CD4-positive, alpha-beta T cell (primary cell): Measurements from ENCODE around the gene VPS13D. TPM values are rescaled to one million over a fixed set of nuclear protein-coding genes. Genes with fewer than 3 reads are reported as not detected.
"Not testable (repeated sequence)": the region's sequence is repeated elsewhere in the genome, so short reads cannot be mapped to it uniquely, and the experiment has no call there.

Experiments
- ATAC-seq: fragments of 200-7000 bp; cut with Tn5 transposase; one replicate; pipeline ENCODE4 v1.10.0; 2022; ENCODE audit warnings: mild to moderate bottlenecking; ENCODE audit not compliant: poor library complexity
- CTCF ChIA-PET: fragments of 350-600 bp; sonication (Branson Sonifier 250); formaldehyde crosslinking; loops from one replicate; lab custom pipeline; 2021; ENCODE audit warnings: antibody characterized with exemption, inconsistent platforms; lab: Charles Lee
- POLR2A ChIA-PET: fragments of 350-600 bp; sonication (Branson Sonifier 250); formaldehyde crosslinking; loops from one replicate; lab custom pipeline; 2021; ENCODE audit warnings: antibody characterized with exemption, inconsistent platforms; lab: Charles Lee
- DNase-seq, 14 experiments: peaks; one replicate each; pipeline ENCODE4 v3.0.0-alpha.2; 2013 to 2020; ENCODE audit warnings: mixed read lengths in 2 of 14
- H3K27ac ChIP-seq, 2 donors: one replicate each; pipeline versions ENCODE4 v1.5.1 to v1.7.0; 2013; ENCODE audit warnings: low read length in 2 of 2, low read depth in 1 of 2, mild to moderate bottlenecking in 1 of 2
- H3K27me3 ChIP-seq, 2 experiments: 1 replicate in 1 of 2; 2 replicates in 1 of 2; pipeline versions ENCODE4 v1.6.1 to v1.7.0; 2013; ENCODE audit warnings: low read length in 2 of 2, control low read depth in 1 of 2, mild to moderate bottlenecking in 1 of 2, moderate library complexity in 1 of 2; ENCODE audit not compliant: insufficient read depth in 2 of 2, control insufficient read depth in 1 of 2
- H3K36me3 ChIP-seq: one replicate; pipeline ENCODE4 v1.6.1; 2013; ENCODE audit warnings: low read length, control low read depth; ENCODE audit not compliant: insufficient read depth
- H3K4me1 ChIP-seq: one replicate; pipeline ENCODE4 v1.6.1; 2013; ENCODE audit warnings: low read length, control low read depth; ENCODE audit not compliant: insufficient read depth
- H3K4me3 ChIP-seq: one replicate; pipeline ENCODE4 v1.5.1; 2013; ENCODE audit warnings: mild to moderate bottlenecking, low read length, moderate library complexity
- H3K9me3 ChIP-seq, 2 experiments: 1 replicate in 1 of 2; 2 replicates in 1 of 2; pipeline versions ENCODE4 v1.6.1 to v1.7.0; 2013; ENCODE audit warnings: low read length in 2 of 2, mild to moderate bottlenecking in 2 of 2, control low read depth in 1 of 2, moderate library complexity in 1 of 2; ENCODE audit not compliant: control insufficient read depth in 1 of 2, insufficient read depth in 1 of 2
- H3K27ac Mint-ChIP-seq: one replicate; pipeline ENCODE4 v1.8.0; 2020; ENCODE audit warnings: mixed read lengths
- H3K27me3 Mint-ChIP-seq: one replicate; pipeline ENCODE4 v1.8.0; 2021; ENCODE audit warnings: mixed read lengths
- H3K36me3 Mint-ChIP-seq: one replicate; pipeline ENCODE4 v1.8.0; 2021; ENCODE audit warnings: low read depth, mixed read lengths
- H3K4me1 Mint-ChIP-seq: one replicate; pipeline ENCODE4 v1.8.0; 2021; ENCODE audit warnings: low read depth, mixed read lengths
- H3K4me3 Mint-ChIP-seq: one replicate; pipeline ENCODE4 v1.8.0; 2020; ENCODE audit warnings: mild to moderate bottlenecking, mixed read lengths
- H3K9me3 Mint-ChIP-seq: one replicate; pipeline ENCODE4 v1.8.0; 2020; ENCODE audit warnings: mixed read lengths
- CTCF ChIP-seq: fragments of 200-600 bp; IDR thresholded peaks from one replicate; pipeline ENCODE4 v1.8.0; 2022; ENCODE audit warnings: antibody characterized with exemption, mild to moderate bottlenecking
- intact Hi-C, 2 experiments: fragments of 100-400 bp; cut with DNase I in 1 of 2; cut with micrococcal nuclease in 1 of 2; formaldehyde crosslinking; loops; one replicate each; pipeline versions ENCODE4 v1.15.1 to v1.9.0; 2023 to 2025; cut with DNase I, micrococcal nuclease
- total RNA-seq, 174 experiments: library from RNA in 2 of 174; stranded (reverse) in 2 of 174; gene quantifications; one replicate each; pipeline ENCODE4 v1.2.3 and lab custom pipeline; 2021 to 2026

VPS13D gene
- total RNA-seq, 2 experiments from 2014 or later: 63.0 to 67.3 TPM

GRCh38 chr1:12518931-12519692 is 289.3 kb downstream of the VPS13D start:
- H3K9me3 ChIP-seq: no peaks in the 10 kb centered on the region
- POLR2A ChIA-PET: interaction anchor here (1.0 to 1.1 kb wide), 3 partner anchors 9 to 85 kb away, joined by 3 to 4 read pairs (median 3); no protein-coding TSS in a partner anchor
- Mint-ChIP-seq H3K27ac (peak overlapping the region; percentile 42), H3K4me1 (peaks cover 24% of the 10 kb centered on the region), H3K27me3 (no peaks in the 10 kb centered on the region), H3K9me3 (no peaks in the 10 kb centered on the region), H3K4me3 (no peak overlapping the region), H3K36me3 (peaks cover 12% of the 10 kb centered on the region)
- H3K4me1 ChIP-seq: no peaks in the 10 kb centered on the region
- H3K4me3 ChIP-seq: no peak overlapping the region
- no peak for TF ChIP-seq CTCF
- no peak for DNase-seq
- intact Hi-C loops: no loop called here
- no peaks in the 10 kb centered on the region for H3K36me3 ChIP-seq
- no peak overlapping the region for H3K27ac ChIP-seq
- no peaks in the 10 kb centered on the region for H3K27me3 ChIP-seq
- no peak for ATAC-seq
- CTCF ChIA-PET: no interaction called here

GRCh38 chr1:12519693-12520364 is 290.0 kb downstream of the VPS13D start:
- DNase-seq (no peak), ATAC-seq (no peak)
- H3K36me3 ChIP-seq: no peaks in the 10 kb centered on the region
- peaks cover 5% of the 10 kb centered on the region for H3K36me3 Mint-ChIP-seq
- no peaks in the 10 kb centered on the region for H3K27me3 ChIP-seq
- peaks cover 17% of the 10 kb centered on the region for H3K4me1 Mint-ChIP-seq
- H3K27me3 Mint-ChIP-seq: no peaks in the 10 kb centered on the region
- H3K9me3 Mint-ChIP-seq: no peaks in the 10 kb centered on the region
- ChIA-PET POLR2A (interaction anchor here (1.1 kb wide), 1 partner anchor 9 kb away, joined by 4 read pairs; no protein-coding TSS in a partner anchor), CTCF (no interaction called here)
- no peaks in the 10 kb centered on the region for H3K9me3 ChIP-seq
- H3K27ac Mint-ChIP-seq: no peak overlapping the region
- H3K4me3 ChIP-seq: no peak overlapping the region
- intact Hi-C loops: no loop called here
- TF ChIP-seq CTCF: no peak
- no peaks in the 10 kb centered on the region for H3K4me1 ChIP-seq
- H3K4me3 Mint-ChIP-seq: no peak overlapping the region
- H3K27ac ChIP-seq: no peak overlapping the region

- Histone ChIP-seq H3K4me1 (no peaks in the 10 kb centered on the region), H3K9me3 (no peaks in the 10 kb centered on the region), H3K27me3 (no peaks in the 10 kb centered on the region), H3K36me3 (no peaks in the 10 kb centered on the region), H3K27ac (no peak overlapping the region), H3K4me3 (no peak overlapping the region)
- no peak overlapping the region for H3K4me3 Mint-ChIP-seq
- peaks cover 5% of the 10 kb centered on the region for H3K36me3 Mint-ChIP-seq
- CTCF ChIA-PET: no interaction called here
- H3K4me1 Mint-ChIP-seq: peaks cover 12% of the 10 kb centered on the region
- POLR2A ChIA-PET: interaction anchor here (1.4 kb wide), 1 partner anchor 11 kb away, joined by 5 read pairs; no protein-coding TSS in a partner anchor
- no peaks in the 10 kb centered on the region for H3K27me3 Mint-ChIP-seq
- H3K9me3 Mint-ChIP-seq: no peaks in the 10 kb centered on the region
- intact Hi-C loops: no loop called here
- H3K27ac Mint-ChIP-seq: no peak overlapping the region
- DNase-seq (no peak), ATAC-seq (no peak)
- no peak for TF ChIP-seq CTCF
Observed at GRCh38 chr1:12521096-12521495, 291.3 kb downstream of the VPS13D start.

- POLR2A ChIA-PET, intact Hi-C loops, H3K9me3 Mint-ChIP-seq: not testable (repeated sequence)
Observed at GRCh38 chr1:12522780-12523179, 292.9 kb downstream of the VPS13D start.

More at GRCh38 chr1:12522780-12523179, 292.9 kb downstream of the VPS13D start:
- H3K9me3 ChIP-seq, H3K27ac Mint-ChIP-seq, H3K27ac ChIP-seq, H3K36me3 ChIP-seq, H3K4me3 Mint-ChIP-seq, H3K4me3 ChIP-seq, H3K27me3 ChIP-seq, H3K27me3 Mint-ChIP-seq, H3K4me1 Mint-ChIP-seq, ATAC-seq, DNase-seq, CTCF ChIA-PET, H3K4me1 ChIP-seq, H3K36me3 Mint-ChIP-seq: not testable (repeated sequence)
